Tibial nerve (tissue), 4 donors: ENCODE results near the gene RUNX1.

Source experiments
- EP300 ChIP-seq, 2 donors: sonication (generic); formaldehyde crosslinking; IDR thresholded peaks; one replicate each; pipeline ENCODE4 v1.6.1; 2017; ENCODE audit warnings: antibody characterized with exemption in 2 of 2, mild to moderate bottlenecking in 1 of 2
- POLR2A ChIP-seq, 2 donors: fragments of 450-650 bp; IDR thresholded peaks; one replicate each; pipeline ENCODE4 v1.6.1; 2017; ENCODE audit warnings: antibody characterized with exemption in 2 of 2, mild to moderate bottlenecking in 2 of 2, moderate library complexity in 2 of 2
- TF ChIP-seq, protein P1 (sequence below), 5 experiments: fragments of 200-600 bp in 3 of 5; fragments of 450-650 bp in 2 of 5; sonication (generic) in 3 of 5; IDR thresholded peaks; one replicate each; pipeline ENCODE4 v1.5.1; 2016 to 2019; ENCODE audit warnings: antibody characterized with exemption in 5 of 5, mild to moderate bottlenecking in 3 of 5, moderate library complexity in 2 of 5

DNA sequence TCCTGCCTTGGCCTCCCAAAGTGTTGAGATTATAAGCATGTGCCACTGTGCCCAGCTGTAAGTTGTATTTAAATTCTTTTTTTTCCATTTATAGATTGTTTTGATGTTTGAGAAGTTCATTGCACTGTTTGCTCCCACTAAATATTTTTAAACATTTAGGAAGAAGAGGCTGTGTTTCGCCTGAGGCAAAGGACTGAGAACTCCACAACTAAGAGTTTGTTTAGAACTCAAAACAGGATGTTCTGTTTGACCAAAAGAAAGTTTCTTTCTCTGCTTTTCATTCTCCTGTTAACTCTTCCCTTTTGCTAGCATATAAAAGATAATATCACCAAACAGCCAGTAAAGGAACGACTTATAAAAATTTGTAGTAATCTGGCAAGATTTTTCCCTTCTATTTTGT lies 87.0 kb downstream of the RUNX1 start:
- TF ChIP-seq POLR2A (IDR thresholded peaks at IDR 0.05) (no peak), EP300 (IDR thresholded peaks at IDR 0.05) (no peak)
- TF ChIP-seq, protein P1, sequence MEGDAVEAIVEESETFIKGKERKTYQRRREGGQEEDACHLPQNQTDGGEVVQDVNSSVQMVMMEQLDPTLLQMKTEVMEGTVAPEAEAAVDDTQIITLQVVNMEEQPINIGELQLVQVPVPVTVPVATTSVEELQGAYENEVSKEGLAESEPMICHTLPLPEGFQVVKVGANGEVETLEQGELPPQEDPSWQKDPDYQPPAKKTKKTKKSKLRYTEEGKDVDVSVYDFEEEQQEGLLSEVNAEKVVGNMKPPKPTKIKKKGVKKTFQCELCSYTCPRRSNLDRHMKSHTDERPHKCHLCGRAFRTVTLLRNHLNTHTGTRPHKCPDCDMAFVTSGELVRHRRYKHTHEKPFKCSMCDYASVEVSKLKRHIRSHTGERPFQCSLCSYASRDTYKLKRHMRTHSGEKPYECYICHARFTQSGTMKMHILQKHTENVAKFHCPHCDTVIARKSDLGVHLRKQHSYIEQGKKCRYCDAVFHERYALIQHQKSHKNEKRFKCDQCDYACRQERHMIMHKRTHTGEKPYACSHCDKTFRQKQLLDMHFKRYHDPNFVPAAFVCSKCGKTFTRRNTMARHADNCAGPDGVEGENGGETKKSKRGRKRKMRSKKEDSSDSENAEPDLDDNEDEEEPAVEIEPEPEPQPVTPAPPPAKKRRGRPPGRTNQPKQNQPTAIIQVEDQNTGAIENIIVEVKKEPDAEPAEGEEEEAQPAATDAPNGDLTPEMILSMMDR (IDR thresholded peaks at IDR 0.05): no peak
